K562 (cell line): ENCODE results near the gene TGM5. TPM values are rescaled to one million over a fixed set of nuclear protein-coding genes. Genes with fewer than 3 reads are reported as not detected.
A peak's percentile ranks its signal among the peaks of the same experiment; 100 is the strongest.

Experiments used
- ATAC-seq: fragments of 200-7000 bp; cut with Tn5 transposase; 3 replicates; pipeline ENCODE4 v1.9.1; 2020; ENCODE audit warnings: moderate library complexity
- BruUV-seq: library from RNA; stranded (reverse); fragments of 400-500 nt; replicated peaks from 2 replicates; lab custom pipeline; 2021; lab: Mats Ljungman, UMichigan
- CTCF ChIA-PET: fragments of 300-600 bp; formaldehyde crosslinking; extraction: SDS; loops from one replicate; lab custom pipeline; 2021; ENCODE audit warnings: low intra/inter-chr PET ratio; lab: Yijun Ruan, JAX
- POLR2A ChIA-PET: fragments of 300-600, 350-650 bp; sonication (Branson Sonifier 250); formaldehyde crosslinking; extraction: SDS; loops from one replicate; lab custom pipeline; 2021; ENCODE audit warnings: antibody characterized with exemption, inconsistent platforms; lab: Yijun Ruan, JAX
- DNase-seq, 4 experiments: peaks; one replicate each; pipeline versions ENCODE4 v3.0.0 to v3.0.0-alpha.2; 2011 to 2018; ENCODE audit warnings: low spot score in 3 of 4, mixed read lengths in 3 of 4; ENCODE audit errors: extremely low read depth in 1 of 4
- FAIRE-seq: peaks from 2 replicates; lab custom pipeline; 2011; peaks lifted over from hg19 to GRCh38; lab: Jason Lieb, UNC
- H2AFZ ChIP-seq: 2 replicates; pipeline ENCODE4 v1.6.0; 2011; ENCODE audit warnings: low read depth, low read length, control low read depth, inconsistent platforms
- H3K27ac ChIP-seq: fragments of 200-600 bp; 3 replicates; pipeline ENCODE4 v1.8.0; 2011; ENCODE audit warnings: low read depth, mild to moderate bottlenecking, control low read depth, inconsistent platforms, low read length, moderate library complexity, mixed read lengths; ENCODE audit errors: extremely low read depth
- H3K27me3 ChIP-seq, 2 experiments: fragments of 300-600 bp in 1 of 2; 2 replicates in 1 of 2; 3 replicates in 1 of 2; pipeline versions ENCODE4 v1.6.0 to v1.8.0; 2011; ENCODE audit warnings: inconsistent platforms in 2 of 2, low read length in 2 of 2, mild to moderate bottlenecking in 1 of 2, mixed read lengths in 1 of 2, moderate library complexity in 1 of 2; ENCODE audit not compliant: control insufficient read depth in 2 of 2, insufficient read depth in 2 of 2
- H3K36me3 ChIP-seq: fragments of 300-600 bp; 3 replicates; pipeline ENCODE4 v1.8.0; 2011; ENCODE audit warnings: mild to moderate bottlenecking, low read length, inconsistent platforms; ENCODE audit not compliant: control insufficient read depth, insufficient read depth
- H3K4me1 ChIP-seq, 2 experiments: fragments of 200-600 bp in 1 of 2; replicated peaks in 1 of 2; 2 replicates in 1 of 2; 3 replicates in 1 of 2; pipeline versions ENCODE4 v1.5.1 to v1.8.0; 2011; ENCODE audit warnings: inconsistent platforms in 2 of 2, low read length in 2 of 2, mild to moderate bottlenecking in 1 of 2, mixed read lengths in 1 of 2, moderate library complexity in 1 of 2; ENCODE audit not compliant: control insufficient read depth in 2 of 2, insufficient read depth in 2 of 2
- H3K4me2 ChIP-seq: 2 replicates; pipeline ENCODE4 v1.6.1; 2011; ENCODE audit warnings: low read length, control low read depth, inconsistent platforms, mixed read lengths; ENCODE audit not compliant: insufficient read depth
- H3K4me3 ChIP-seq: fragments of 200-600 bp; sonication (generic), shearing (Covaris generic); 2 replicates; pipeline ENCODE4 v1.5.1; 2016; ENCODE audit warnings: control low read depth, inconsistent platforms
- H3K79me2 ChIP-seq: fragments of 200-600 bp; 3 replicates; pipeline ENCODE4 v1.8.0; 2011; ENCODE audit warnings: low read length, inconsistent platforms; ENCODE audit not compliant: control insufficient read depth, insufficient read depth
- H3K9ac ChIP-seq, 2 experiments: 2 replicates each; pipeline versions ENCODE4 v1.6.0 to v1.6.1; 2011; ENCODE audit warnings: low read depth in 2 of 2, low read length in 2 of 2, control low read depth in 1 of 2, inconsistent platforms in 1 of 2, mild to moderate bottlenecking in 1 of 2, mixed read lengths in 1 of 2; ENCODE audit not compliant: insufficient read depth in 1 of 2
- H3K9me1 ChIP-seq: one replicate; pipeline ENCODE4 v1.6.0; 2011; ENCODE audit warnings: inconsistent platforms, mild to moderate bottlenecking, low read length, moderate library complexity; ENCODE audit not compliant: control insufficient read depth, insufficient read depth
- H3K9me3 ChIP-seq: replicated peaks from 2 replicates; pipeline ENCODE4 v1.5.1; 2011; ENCODE audit warnings: low read depth, low read length, inconsistent platforms; ENCODE audit not compliant: control insufficient read depth, insufficient read depth
- H4K20me1 ChIP-seq: replicated peaks from 2 replicates; pipeline ENCODE4 v1.6.1; 2011; ENCODE audit warnings: low read length, inconsistent platforms, mixed read lengths; ENCODE audit not compliant: control insufficient read depth, insufficient read depth
- BRD9 ChIP-seq: fragments of 450-650 bp; IDR thresholded peaks from 2 replicates; pipeline ENCODE4 v1.6.1; 2018; ENCODE audit warnings: low read depth; ENCODE audit not compliant: partially characterized antibody
- CTBP1 ChIP-seq: fragments of 450-650 bp; IDR thresholded peaks from 2 replicates; pipeline ENCODE4 v1.6.1; 2016; ENCODE audit warnings: borderline replicate concordance
- DEAF1 ChIP-seq: fragments of 450-650 bp; formaldehyde crosslinking; IDR thresholded peaks from 2 replicates; pipeline ENCODE4 v1.4.0; 2020; ENCODE audit warnings: mild to moderate bottlenecking, moderate library complexity
- MYC ChIP-seq, 2 experiments: fragments of 250-450 bp in 1 of 2; sonication (Bioruptor Pico) in 1 of 2; IDR thresholded peaks; 2 replicates each; pipeline versions ENCODE4 v1.5.1 to v1.6.1; 2012 to 2021; ENCODE audit warnings: low read depth in 2 of 2, borderline replicate concordance in 1 of 2, improper control_type of control experiment in 1 of 2, low read length in 1 of 2, mild to moderate bottlenecking in 1 of 2, moderate library complexity in 1 of 2
- RAD21 ChIP-seq, 2 experiments: fragments of 250-450 bp in 1 of 2; fragments of 450-650 bp in 1 of 2; sonication (Bioruptor Pico) in 1 of 2; formaldehyde crosslinking in 1 of 2; IDR thresholded peaks in 1 of 2; conservative IDR thresholded peaks in 1 of 2; 2 replicates each; pipeline versions ENCODE4 v1.4.0 to v1.8.0; 2020 to 2022; ENCODE audit warnings: mild to moderate bottlenecking in 2 of 2, moderate library complexity in 1 of 2
- RB1 ChIP-seq: fragments of 450-650 bp; IDR thresholded peaks from 2 replicates; pipeline ENCODE4 v1.6.1; 2017; ENCODE audit warnings: low read depth, mild to moderate bottlenecking
- RCOR1 ChIP-seq, 2 experiments: IDR thresholded peaks; 2 replicates each; pipeline ENCODE4 v1.6.1; 2012; ENCODE audit warnings: low read depth in 2 of 2, low read length in 2 of 2, borderline replicate concordance in 1 of 2, improper control_type of control experiment in 1 of 2
- SAFB2 ChIP-seq: fragments of 200-400 bp; formaldehyde crosslinking; IDR thresholded peaks from 2 replicates; pipeline ENCODE4 v1.6.1; 2018; ENCODE audit warnings: borderline replicate concordance, low read length, low read depth, moderate library complexity; ENCODE audit not compliant: severe bottlenecking
- SMC3 ChIP-seq: conservative IDR thresholded peaks from 2 replicates; pipeline ENCODE4 v1.6.1; 2011; ENCODE audit warnings: low read depth, low read length, improper control_type of control experiment; ENCODE audit not compliant: insufficient read depth
- STAG1 ChIP-seq: sonication (generic); formaldehyde crosslinking; IDR thresholded peaks from 2 replicates; pipeline ENCODE4 v1.5.0; 2020; ENCODE audit warnings: missing genetic modification reagents, borderline replicate concordance
- TAF1 ChIP-seq: IDR thresholded peaks from 2 replicates; pipeline ENCODE4 v1.6.1; 2011; ENCODE audit warnings: mild to moderate bottlenecking, low read length, moderate library complexity; ENCODE audit not compliant: insufficient read depth, control insufficient read depth, severe bottlenecking; ENCODE audit errors: extremely low read depth
- TBP ChIP-seq: optimal IDR thresholded peaks from 2 replicates; pipeline ENCODE3; 2011; ENCODE audit warnings: low read depth, low read length, improper control_type of control experiment
- TEAD2 ChIP-seq: fragments of 450-650 bp; IDR thresholded peaks from 2 replicates; pipeline ENCODE4 v1.6.1; 2016; ENCODE audit warnings: missing genetic modification characterization, control low read depth, missing compliant biosample characterization
- ZNF124 ChIP-seq: sonication (generic); formaldehyde crosslinking; IDR thresholded peaks from 2 replicates; pipeline ENCODE4 v1.8.1; 2022; ENCODE audit warnings: missing genetic modification reagents
- ZNF778 ChIP-seq: fragments of 450-650 bp; formaldehyde crosslinking; IDR thresholded peaks from 2 replicates; pipeline ENCODE4 v1.4.0; 2020; ENCODE audit warnings: mild to moderate bottlenecking, moderate library complexity
- WGBS: fragments of 100-300 bp; shearing (Covaris generic); methylation state at CpG from one replicate; pipeline ENCODE4 v1.1.6; 2016; ENCODE audit warnings: low coverage, mixed read lengths; ENCODE audit not compliant: insufficient coverage; ENCODE audit errors: missing lambda C conversion rate; 5-methylcytosine and 5-hydroxymethylcytosine counted together
- in situ Hi-C: fragments of 300-500 bp; cut with MboI; formaldehyde crosslinking; loops from 4 replicates; pipeline ENCODE4 v1.15.0; 2018; ENCODE audit warnings: inconsistent platforms, mixed read lengths
- intact Hi-C: fragments of 100-400 bp; cut with micrococcal nuclease; formaldehyde crosslinking; loops from 2 replicates; pipeline ENCODE4 v1.14.2; 2022
- polyA plus RNA-seq, 8 experiments: library from polyadenylated mRNA; depleted of rRNA in 4 of 8; stranded (reverse) in 5 of 8; unstranded in 3 of 8; fragments of >200 nt; fragmentation: Nextera tagmentation in 2 of 8; fragmentation: Illumina TruSeq in 1 of 8; extraction: Ambion mirVana in 2 of 8; extraction: Trizol in 1 of 8; gene quantifications; 2 replicates each; pipeline versions ENCODE4 v1.2.1 to v1.2.3, GENCODE V29; 2011 to 2014; ENCODE audit warnings: inconsistent platforms in 1 of 8, missing spikeins in 1 of 8
- total RNA-seq, 7 experiments: library from RNA; depleted of rRNA in 6 of 7; stranded (reverse); fragments of >200 nt in 6 of 7; fragmentation: Illumina TruSeq in 2 of 7; extraction: Trizol in 2 of 7; gene quantifications; 2 replicates each; pipeline versions ENCODE4 v1.2.1 to v1.2.3, GENCODE V29; 2011 to 2021; ENCODE audit warnings: low replicate concordance in 1 of 7
- TF ChIP-seq, protein P1 (sequence below), 3 experiments: IDR thresholded peaks in 2 of 3; conservative IDR thresholded peaks in 1 of 3; 2 replicates each; pipeline ENCODE4 v1.5.1; 2011 to 2012; ENCODE audit warnings: low read length in 3 of 3, mild to moderate bottlenecking in 3 of 3, control low read depth in 2 of 3, improper control_type of control experiment in 1 of 3, inconsistent platforms in 1 of 3, low read depth in 1 of 3, mixed read lengths in 1 of 3, moderate library complexity in 1 of 3; ENCODE audit not compliant: insufficient read depth in 2 of 3

TGM5 gene
- total and polyA plus RNA-seq, 9 of the 15 experiments (the other 6 are each of a cell fraction or from before 2014, with no cell fraction given) = 0.03 to 0.10 (median 0.07) TPM; not detected in 6

DNA sequence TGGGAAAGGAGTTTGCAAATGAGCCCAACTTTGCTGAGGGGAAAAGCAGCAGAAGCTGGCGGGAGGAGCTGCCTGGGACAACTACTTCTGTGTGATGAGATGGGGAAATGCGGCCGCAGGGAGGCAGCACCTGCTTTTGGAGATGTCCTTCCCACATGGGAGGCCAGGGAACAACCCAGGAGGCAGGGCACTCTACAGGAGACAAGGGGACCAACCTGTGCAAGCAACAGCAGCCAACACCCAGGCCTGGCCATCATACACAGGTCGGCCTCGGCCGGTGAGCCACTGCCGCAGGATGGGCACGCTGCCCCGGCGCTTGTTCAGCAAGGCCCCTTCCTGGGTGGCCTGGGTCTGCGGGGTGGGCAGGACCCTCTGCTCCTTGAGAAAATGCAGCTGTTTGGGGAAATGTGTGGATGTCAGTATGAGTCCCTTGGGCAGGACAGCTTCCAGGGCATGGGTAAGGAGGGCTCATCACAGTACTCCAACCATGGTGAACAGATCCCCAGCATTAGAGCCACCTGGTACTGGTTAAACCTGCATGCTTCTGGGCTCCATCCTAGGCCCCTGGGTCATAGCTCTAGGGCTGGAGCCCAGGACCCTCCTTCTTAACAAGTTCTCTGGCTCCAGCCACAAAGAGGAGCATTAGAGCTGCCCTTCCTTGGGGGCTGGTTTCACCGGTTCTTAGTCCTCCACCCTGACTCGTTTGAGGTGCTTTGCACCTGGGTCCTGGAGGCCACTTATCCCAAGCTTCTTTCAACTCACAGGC is 57.5 kb downstream of the TGM5 start:
- intact Hi-C loops (loop anchor here (1.0 to 2.0 kb wide), 3 partner anchors 16 to 76 kb away; no protein-coding TSS in a partner anchor), in situ Hi-C loops (loop anchor here (5.0 kb wide), 1 partner anchor 68 kb away; no protein-coding TSS in a partner anchor)
- H3K4me3 ChIP-seq = no peak overlapping the region
- peak; percentile 91 for ATAC-seq
- H3K27me3 ChIP-seq = peaks cover 0 to 8% of the 10 kb centered on the region in 2 experiments; a peak in 1 of 5 replicates
- peak; percentile 61 to 78 (median 71) for DNase-seq
- ChIA-PET CTCF (interaction anchor here (0.6 to 1.7 kb wide), 2 partner anchors 76 to 77 kb away, joined by 3 to 12 read pairs; no protein-coding TSS in a partner anchor), POLR2A (interaction anchor here (0.6 to 1.1 kb wide), 5 partner anchors 7 to 513 kb away, joined by 3 to 4 read pairs (median 3); no protein-coding TSS in a partner anchor)
- peak; percentile 69 for FAIRE-seq
- no peaks in the 10 kb centered on the region for H3K36me3 ChIP-seq
- WGBS = 60% methylated on average over 13 of the region's 13 CpGs
- no peak overlapping the region for H3K9ac ChIP-seq
- no peaks in the 10 kb centered on the region for H4K20me1 ChIP-seq
- H3K27ac ChIP-seq = no peak overlapping the region
- 0 out of 2 replicates have a peak overlapping the region, but pooled peaks have one; percentile 1 for H2AFZ ChIP-seq
- BruUV-seq = no TSS peak
- H3K9me3 ChIP-seq = no peaks in the 10 kb centered on the region
- no peaks in the 10 kb centered on the region for H3K79me2 ChIP-seq
- peaks cover 0 to 13% of the 10 kb centered on the region in 2 experiments; a peak in 3 of 5 replicates for H3K4me1 ChIP-seq
- no peaks in the 10 kb centered on the region for H3K9me1 ChIP-seq
- no peak overlapping the region for H3K4me2 ChIP-seq
- TF ChIP-seq CTBP1 (peak; percentile 33; the same call in 1 of the 2 replicates), ZNF778 (CRISPR knock-in tag) (no peak), RAD21 (CRISPR knock-in tag; conservative IDR thresholded peaks at IDR 0.05 in 1 of 2, IDR thresholded peaks at IDR 0.05 in 1 of 2) (peak; percentile 63 to 83), STAG1 (CRISPR knock-in tag) (peak; percentile 62; the same call in 1 of the 2 replicates), RB1 (0 out of 2 replicates have a peak, but pooled peaks have one; percentile 29), TEAD2 (tag) (no peak), TAF1 (no peak), MYC (IDR thresholded peaks at IDR 0.05; ENCODE audit: low read depth, low read length) (peak; percentile 71; the same call in 1 of the 2 replicates), MYC (CRISPR knock-in tag; IDR thresholded peaks at IDR 0.05; ENCODE audit: borderline replicate concordance, low read depth) (no peak), ZNF124 (no peak), RCOR1 (IDR thresholded peaks at IDR 0.05; ENCODE audit: borderline replicate concordance in 1 of 2, low read depth in 2 of 2, low read length in 2 of 2) (no peak), SMC3 (peak; percentile 76), SAFB2 (no peak), DEAF1 (CRISPR knock-in tag) (peak; percentile 40; the same call in 1 of the 2 replicates), BRD9 (no peak), TBP (no peak)
- TF ChIP-seq, protein P1, sequence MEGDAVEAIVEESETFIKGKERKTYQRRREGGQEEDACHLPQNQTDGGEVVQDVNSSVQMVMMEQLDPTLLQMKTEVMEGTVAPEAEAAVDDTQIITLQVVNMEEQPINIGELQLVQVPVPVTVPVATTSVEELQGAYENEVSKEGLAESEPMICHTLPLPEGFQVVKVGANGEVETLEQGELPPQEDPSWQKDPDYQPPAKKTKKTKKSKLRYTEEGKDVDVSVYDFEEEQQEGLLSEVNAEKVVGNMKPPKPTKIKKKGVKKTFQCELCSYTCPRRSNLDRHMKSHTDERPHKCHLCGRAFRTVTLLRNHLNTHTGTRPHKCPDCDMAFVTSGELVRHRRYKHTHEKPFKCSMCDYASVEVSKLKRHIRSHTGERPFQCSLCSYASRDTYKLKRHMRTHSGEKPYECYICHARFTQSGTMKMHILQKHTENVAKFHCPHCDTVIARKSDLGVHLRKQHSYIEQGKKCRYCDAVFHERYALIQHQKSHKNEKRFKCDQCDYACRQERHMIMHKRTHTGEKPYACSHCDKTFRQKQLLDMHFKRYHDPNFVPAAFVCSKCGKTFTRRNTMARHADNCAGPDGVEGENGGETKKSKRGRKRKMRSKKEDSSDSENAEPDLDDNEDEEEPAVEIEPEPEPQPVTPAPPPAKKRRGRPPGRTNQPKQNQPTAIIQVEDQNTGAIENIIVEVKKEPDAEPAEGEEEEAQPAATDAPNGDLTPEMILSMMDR (IDR thresholded peaks at IDR 0.05 in 2 of 3, conservative IDR thresholded peaks at IDR 0.05 in 1 of 3; ENCODE audit: insufficient read depth in 2 of 3, low read depth in 1 of 3, low read length in 3 of 3) = peak; percentile 74 to 83 (median 79)
